ENCODE results near the gene HPSE2.

- TF ChIP-seq POLR2A (IDR thresholded peaks at IDR 0.05), result no peak
- no peak for TF ChIP-seq CTCF (IDR thresholded peaks at IDR 0.05 in 4 of 5, conservative IDR thresholded peaks at IDR 0.05 in 1 of 5)
Observed at GRCh38 chr10:99233689-99234037, 2.0 kb downstream of the HPSE2 start.

Data from gastrocnemius medialis (tissue), 4 donors.